Astrocyte (in vitro differentiated cells and primary cell): ENCODE measurements around the gene KRTAP4-2. TPM values are rescaled to one million over a fixed set of nuclear protein-coding genes. Genes with fewer than 3 reads are reported as not detected.

Experiments used
- DNase-seq: peaks from one replicate; pipeline ENCODE4 v3.0.0-alpha.2; 2010; ENCODE audit warnings: low read depth
- FAIRE-seq: peaks from 2 replicates; lab custom pipeline; 2011; peaks lifted over from hg19 to GRCh38; lab: Jason Lieb, UNC
- H2AFZ ChIP-seq: 2 replicates; pipeline ENCODE4 v1.6.0; 2012; ENCODE audit warnings: low read depth, low read length, inconsistent platforms
- H3K27ac ChIP-seq: 2 replicates; pipeline ENCODE4 v1.5.1; 2011; ENCODE audit warnings: low read depth, low read length, inconsistent platforms
- H3K27me3 ChIP-seq: 2 replicates; pipeline ENCODE4 v1.6.0; 2011; ENCODE audit warnings: low read length, inconsistent platforms; ENCODE audit not compliant: insufficient read depth
- H3K36me3 ChIP-seq: 2 replicates; pipeline ENCODE4 v1.5.1; 2011; ENCODE audit warnings: low read length, inconsistent platforms; ENCODE audit not compliant: insufficient read depth
- H3K4me1 ChIP-seq: 2 replicates; pipeline ENCODE4 v1.5.1; 2011; ENCODE audit warnings: low read length, inconsistent platforms; ENCODE audit not compliant: insufficient read depth
- H3K4me2 ChIP-seq: 2 replicates; pipeline ENCODE4 v1.6.0; 2012; ENCODE audit warnings: low read length, inconsistent platforms
- H3K4me3 ChIP-seq: 2 replicates; pipeline ENCODE4 v1.5.1; 2011; ENCODE audit warnings: low read depth, mild to moderate bottlenecking, low read length, inconsistent platforms; ENCODE audit not compliant: insufficient read depth
- H3K79me2 ChIP-seq: 2 replicates; pipeline ENCODE4 v1.6.0; 2012; ENCODE audit warnings: mild to moderate bottlenecking, low read length, inconsistent platforms; ENCODE audit not compliant: insufficient read depth
- H3K9ac ChIP-seq: 2 replicates; pipeline ENCODE4 v1.6.0; 2012; ENCODE audit warnings: mild to moderate bottlenecking, low read length, inconsistent platforms
- H3K9me3 ChIP-seq: 2 replicates; pipeline ENCODE4 v1.5.1; 2012; ENCODE audit warnings: low read depth, mild to moderate bottlenecking, low read length, inconsistent platforms; ENCODE audit not compliant: insufficient read depth
- H4K20me1 ChIP-seq: 2 replicates; pipeline ENCODE4 v1.6.0; 2012; ENCODE audit warnings: low read length, inconsistent platforms; ENCODE audit not compliant: insufficient read depth
- H3K27ac Mint-ChIP-seq: one replicate; pipeline ENCODE4 v1.8.0; 2021; ENCODE audit warnings: mild to moderate bottlenecking, mixed read lengths; ENCODE audit not compliant: unreplicated experiment
- H3K27me3 Mint-ChIP-seq: one replicate; pipeline ENCODE4 v1.8.0; 2021; ENCODE audit warnings: low read depth, mixed read lengths; ENCODE audit not compliant: unreplicated experiment
- H3K36me3 Mint-ChIP-seq: one replicate; pipeline ENCODE4 v1.8.0; 2021; ENCODE audit warnings: low read depth, mixed read lengths; ENCODE audit not compliant: unreplicated experiment
- H3K4me1 Mint-ChIP-seq: one replicate; pipeline ENCODE4 v1.8.0; 2021; ENCODE audit warnings: low read depth, mixed read lengths; ENCODE audit not compliant: unreplicated experiment
- H3K4me3 Mint-ChIP-seq: one replicate; pipeline ENCODE4 v1.8.0; 2021; ENCODE audit warnings: mild to moderate bottlenecking, moderate library complexity, mixed read lengths; ENCODE audit not compliant: unreplicated experiment
- H3K9me3 Mint-ChIP-seq: one replicate; pipeline ENCODE4 v1.8.0; 2021; ENCODE audit warnings: mild to moderate bottlenecking, mixed read lengths; ENCODE audit not compliant: unreplicated experiment
- CTCF ChIP-seq: IDR thresholded peaks from 2 replicates; pipeline ENCODE4 v1.5.1; 2011; ENCODE audit warnings: low read depth, mild to moderate bottlenecking, inconsistent platforms, low read length, moderate library complexity; ENCODE audit not compliant: insufficient read depth
- EZH2 ChIP-seq: IDR thresholded peaks from 2 replicates; pipeline ENCODE4 v1.6.1; 2012; ENCODE audit warnings: mild to moderate bottlenecking, low read length, inconsistent platforms; ENCODE audit not compliant: insufficient read depth
- total RNA-seq: library from RNA; stranded (reverse); gene quantifications from 2 replicates; pipeline ENCODE4 v1.2.1, GENCODE V29; 2021

KRTAP4-2 gene
- total RNA-seq, 1 donor from 2014 or later = not detected

GRCh38 chr17:41223821-41224220 is 45.8 kb upstream of the KRTAP4-2 start:
- no peaks in the 10 kb centered on the region for H3K36me3 Mint-ChIP-seq
- no peak for DNase-seq
- H3K27me3 Mint-ChIP-seq = peaks cover 5% of the 10 kb centered on the region
- Histone ChIP-seq H3K4me3 (no peak overlapping the region), H3K36me3 (no peaks in the 10 kb centered on the region), H3K27me3 (no peaks in the 10 kb centered on the region), H3K4me1 (no peaks in the 10 kb centered on the region), H3K9ac (no peak overlapping the region), H3K27ac (no peak overlapping the region), H3K79me2 (no peaks in the 10 kb centered on the region), H3K9me3 (no peaks in the 10 kb centered on the region), H2AFZ (no peak overlapping the region), H3K4me2 (no peak overlapping the region), H4K20me1 (no peaks in the 10 kb centered on the region)
- H3K9me3 Mint-ChIP-seq = peaks cover 8% of the 10 kb centered on the region
- H3K4me3 Mint-ChIP-seq = no peak overlapping the region
- H3K4me1 Mint-ChIP-seq = no peaks in the 10 kb centered on the region
- no peak for FAIRE-seq
- no peak overlapping the region for H3K27ac Mint-ChIP-seq
- TF ChIP-seq EZH2 (no peak), CTCF (no peak)

GRCh38 chr17:41215681-41216080 is 37.7 kb upstream of the KRTAP4-2 start:
- Histone ChIP-seq H3K9ac (no peak overlapping the region), H3K4me2 (no peak overlapping the region), H3K9me3 (no peaks in the 10 kb centered on the region), H2AFZ (no peak overlapping the region), H3K36me3 (no peaks in the 10 kb centered on the region), H3K27me3 (no peaks in the 10 kb centered on the region), H3K27ac (no peak overlapping the region), H3K79me2 (no peaks in the 10 kb centered on the region), H4K20me1 (no peaks in the 10 kb centered on the region), H3K4me3 (no peak overlapping the region), H3K4me1 (no peaks in the 10 kb centered on the region)
- H3K4me3 Mint-ChIP-seq = no peak overlapping the region
- peaks cover 11% of the 10 kb centered on the region for H3K27me3 Mint-ChIP-seq
- FAIRE-seq (no peak), DNase-seq (no peak)
- H3K4me1 Mint-ChIP-seq = no peaks in the 10 kb centered on the region
- peaks cover 10% of the 10 kb centered on the region for H3K9me3 Mint-ChIP-seq
- H3K36me3 Mint-ChIP-seq = peaks cover 2% of the 10 kb centered on the region
- no peak for TF ChIP-seq EZH2
- no peak for TF ChIP-seq CTCF
- H3K27ac Mint-ChIP-seq = no peak overlapping the region

- no peaks in the 10 kb centered on the region for H3K4me1 ChIP-seq
- H3K4me3 Mint-ChIP-seq = no peak overlapping the region
- H3K27ac Mint-ChIP-seq = no peak overlapping the region
- H3K27me3 ChIP-seq = no peaks in the 10 kb centered on the region
- peaks cover 16% of the 10 kb centered on the region for H3K27me3 Mint-ChIP-seq
- peaks cover 3% of the 10 kb centered on the region for H3K9me3 Mint-ChIP-seq
- H3K36me3 ChIP-seq = no peaks in the 10 kb centered on the region
- no peaks in the 10 kb centered on the region for H3K9me3 ChIP-seq
- no peak overlapping the region for H2AFZ ChIP-seq
- H3K4me1 Mint-ChIP-seq = no peaks in the 10 kb centered on the region
- H3K4me2 ChIP-seq = no peak overlapping the region
- FAIRE-seq (no peak), DNase-seq (no peak)
- peaks cover 2% of the 10 kb centered on the region for H3K36me3 Mint-ChIP-seq
- H3K79me2 ChIP-seq = no peaks in the 10 kb centered on the region
- TF ChIP-seq CTCF (no peak), EZH2 (no peak)
- H3K4me3 ChIP-seq = no peak overlapping the region
- no peak overlapping the region for H3K27ac ChIP-seq
- H3K9ac ChIP-seq = no peak overlapping the region
- H4K20me1 ChIP-seq = no peaks in the 10 kb centered on the region
Observed at GRCh38 chr17:41212524-41213169, 34.6 kb upstream of the KRTAP4-2 start.
